GM19239 (cell line): ENCODE measurements around the gene MPZL1.
"Not testable (repeated sequence)": the region's sequence is repeated elsewhere in the genome, so short reads cannot be mapped to it uniquely, and the experiment has no call there.

Experiments
- DNase-seq: peaks from one replicate; pipeline ENCODE4 v3.0.0; 2011; ENCODE audit warnings: low spot score; ENCODE audit not compliant: insufficient read length
- FAIRE-seq: peaks from 2 replicates; lab custom pipeline; 2011; peaks lifted over from hg19 to GRCh38; lab: Jason Lieb, UNC

MPZL1 gene

DNA sequence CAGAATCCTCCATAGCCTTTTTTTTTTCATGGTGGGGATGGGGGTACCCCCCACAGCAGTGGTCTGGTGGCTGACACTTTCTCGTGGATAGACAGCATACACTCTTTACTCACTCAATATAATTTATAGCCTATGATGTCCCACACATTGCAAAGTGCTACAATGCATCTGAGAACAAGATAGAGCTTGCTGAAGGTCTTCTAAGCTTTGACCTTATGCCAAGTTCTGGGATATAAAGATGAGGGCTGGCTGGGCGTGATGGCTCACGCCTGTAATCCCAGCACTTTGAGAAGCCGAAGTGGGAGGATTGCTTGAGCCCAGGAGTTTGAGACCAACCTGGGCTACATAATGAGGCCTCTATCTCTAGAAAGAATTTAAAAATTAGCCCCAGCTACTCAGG is 78.0 kb downstream of the MPZL1 start:
- no peak for FAIRE-seq
- no peak for DNase-seq

GRCh38 chr1:167800251-167800650 is 78.5 kb downstream of the MPZL1 start:
- FAIRE-seq (no peak), DNase-seq (no peak)

GRCh38 chr1:167802235-167802634 is 80.5 kb downstream of the MPZL1 start:
- FAIRE-seq (no peak), DNase-seq (no peak)

DNA sequence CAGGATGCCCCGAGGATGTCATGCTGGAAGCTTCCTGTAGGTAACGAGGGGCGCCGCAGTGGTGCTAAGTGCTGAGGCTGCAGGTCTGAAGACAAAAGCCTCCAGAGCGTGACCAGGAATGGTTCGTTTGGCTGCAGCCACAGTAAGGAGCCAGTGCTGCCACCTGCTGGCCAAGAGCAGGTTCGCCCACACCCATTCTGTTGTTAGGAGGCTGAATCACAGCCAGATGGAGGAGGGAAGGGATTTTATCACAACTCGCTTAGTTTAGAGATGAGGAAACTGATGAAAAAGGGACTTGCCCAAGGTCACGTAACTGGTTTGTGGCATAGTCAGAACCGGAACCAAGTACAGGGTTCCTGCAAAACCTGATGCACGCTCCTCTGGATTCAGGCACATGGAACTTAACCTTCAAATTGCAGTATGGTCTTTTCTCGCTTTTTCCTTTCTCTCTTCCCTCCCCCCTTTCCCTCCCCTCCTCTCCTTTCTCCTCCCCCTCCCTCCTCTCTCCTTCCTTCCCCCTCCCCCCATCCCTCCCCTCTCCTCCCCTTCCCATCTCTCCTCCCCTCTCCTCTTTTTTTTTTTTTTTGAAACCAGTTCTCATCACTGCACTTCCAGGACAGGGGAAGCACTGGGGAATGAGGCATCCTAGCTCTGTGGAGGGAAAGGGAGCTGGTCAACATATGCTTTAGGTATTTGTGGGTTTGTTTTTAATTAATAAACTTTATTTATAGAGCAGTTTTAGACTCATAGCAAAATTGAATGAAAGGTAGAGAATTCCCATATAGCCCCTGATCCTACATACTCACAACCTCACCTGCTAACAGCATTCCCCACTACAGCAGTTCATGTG is 81.8 kb downstream of the MPZL1 start:
- FAIRE-seq, result peak; percentile 95
- peak; percentile 87 for DNase-seq

DNA sequence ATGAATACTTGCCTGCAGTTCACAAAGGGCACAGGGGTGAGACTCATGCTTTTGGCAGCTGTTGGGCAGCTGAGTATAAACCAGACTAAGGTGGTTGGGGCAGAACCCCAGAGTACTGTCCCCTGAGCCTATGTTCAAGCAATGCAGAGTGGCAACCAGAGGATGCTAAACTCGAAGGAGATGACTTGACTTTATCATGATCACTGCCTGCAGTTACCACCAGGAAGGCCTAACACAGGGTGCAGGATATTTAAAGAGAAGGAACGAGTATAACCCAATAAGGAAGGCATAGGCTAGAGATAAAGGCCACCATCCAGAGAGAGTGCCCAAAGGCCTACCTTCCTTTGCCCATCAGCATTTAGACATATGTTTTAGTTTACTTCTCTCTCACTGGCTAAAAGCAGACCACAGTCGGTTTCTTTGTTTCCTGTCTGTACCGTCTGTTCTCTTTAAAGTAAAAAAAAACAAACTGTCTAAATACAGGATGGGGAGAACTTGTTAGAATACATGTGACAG is 83.3 kb downstream of the MPZL1 start:
- DNase-seq (peak; percentile 17), FAIRE-seq (no peak)

DNA sequence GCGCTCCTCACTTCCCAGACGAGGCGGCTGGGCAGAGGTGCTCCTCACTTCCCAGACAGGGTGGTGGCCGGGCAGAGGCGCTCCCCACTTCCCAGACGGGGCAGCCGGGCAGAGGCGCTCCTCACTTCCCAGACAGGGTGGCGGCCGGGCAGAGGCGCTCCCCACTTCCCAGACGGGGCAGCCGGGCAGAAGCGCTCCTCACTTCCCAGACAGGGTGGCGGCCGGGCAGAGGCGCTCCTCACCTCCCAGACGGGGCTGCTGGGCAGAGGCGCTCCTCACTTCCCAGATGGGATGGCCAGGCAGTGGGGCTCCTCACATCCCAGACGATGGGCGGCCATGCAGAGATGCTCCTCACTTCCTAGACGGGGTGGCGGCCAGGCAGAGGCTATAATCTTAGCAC is 84.5 kb downstream of the MPZL1 start:
- not testable (repeated sequence) for FAIRE-seq, DNase-seq

DNA sequence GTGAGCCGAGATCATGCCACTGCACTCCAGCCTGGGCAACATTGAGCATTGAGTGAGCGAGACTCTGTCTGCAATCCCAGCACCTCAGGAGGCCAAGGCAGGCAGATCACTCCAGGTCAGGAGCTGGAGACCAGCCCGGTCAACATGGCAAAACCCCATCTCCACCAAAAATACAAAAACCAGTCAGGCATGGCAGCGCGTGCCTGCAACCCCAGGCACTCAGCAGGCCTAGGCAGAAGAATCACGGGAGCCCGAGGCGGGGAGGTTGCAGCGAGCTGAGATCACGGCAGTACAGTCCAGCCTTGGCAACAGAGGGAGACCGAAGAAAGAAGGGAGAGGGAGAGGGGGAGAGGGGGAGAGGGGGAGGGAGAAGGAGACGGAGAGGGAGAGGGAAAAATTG is 84.9 kb downstream of the MPZL1 start:
- not testable (repeated sequence) for DNase-seq, FAIRE-seq

GRCh38 chr1:167808104-167808503 is 86.3 kb downstream of the MPZL1 start:
- no peak for FAIRE-seq
- no peak for DNase-seq

GRCh38 chr1:167808690-167809089 is 86.9 kb downstream of the MPZL1 start:
- DNase-seq, result no peak
- FAIRE-seq, result no peak

GRCh38 chr1:167812972-167813371 is 91.2 kb downstream of the MPZL1 start:
- no peak for DNase-seq
- FAIRE-seq, result no peak

DNA sequence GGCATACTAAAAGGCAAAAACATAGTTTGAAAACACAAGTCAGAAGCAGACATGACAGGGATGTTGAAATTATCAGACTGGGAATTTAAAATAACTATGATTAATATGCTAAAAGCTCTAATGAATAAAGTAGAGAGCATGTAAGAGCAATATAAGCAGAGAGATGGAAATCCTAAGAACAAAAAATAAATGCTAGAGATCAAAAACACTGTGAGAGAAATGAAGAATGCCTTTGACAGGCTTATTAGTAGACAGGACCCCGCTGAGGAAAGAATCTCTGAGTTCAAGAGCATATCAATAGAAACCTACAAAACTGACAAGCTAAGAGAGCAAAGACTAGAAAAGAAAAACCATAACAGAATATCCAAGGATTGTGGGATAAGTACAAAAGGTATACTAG is 93.9 kb downstream of the MPZL1 start:
- FAIRE-seq (no peak), DNase-seq (no peak)

DNA sequence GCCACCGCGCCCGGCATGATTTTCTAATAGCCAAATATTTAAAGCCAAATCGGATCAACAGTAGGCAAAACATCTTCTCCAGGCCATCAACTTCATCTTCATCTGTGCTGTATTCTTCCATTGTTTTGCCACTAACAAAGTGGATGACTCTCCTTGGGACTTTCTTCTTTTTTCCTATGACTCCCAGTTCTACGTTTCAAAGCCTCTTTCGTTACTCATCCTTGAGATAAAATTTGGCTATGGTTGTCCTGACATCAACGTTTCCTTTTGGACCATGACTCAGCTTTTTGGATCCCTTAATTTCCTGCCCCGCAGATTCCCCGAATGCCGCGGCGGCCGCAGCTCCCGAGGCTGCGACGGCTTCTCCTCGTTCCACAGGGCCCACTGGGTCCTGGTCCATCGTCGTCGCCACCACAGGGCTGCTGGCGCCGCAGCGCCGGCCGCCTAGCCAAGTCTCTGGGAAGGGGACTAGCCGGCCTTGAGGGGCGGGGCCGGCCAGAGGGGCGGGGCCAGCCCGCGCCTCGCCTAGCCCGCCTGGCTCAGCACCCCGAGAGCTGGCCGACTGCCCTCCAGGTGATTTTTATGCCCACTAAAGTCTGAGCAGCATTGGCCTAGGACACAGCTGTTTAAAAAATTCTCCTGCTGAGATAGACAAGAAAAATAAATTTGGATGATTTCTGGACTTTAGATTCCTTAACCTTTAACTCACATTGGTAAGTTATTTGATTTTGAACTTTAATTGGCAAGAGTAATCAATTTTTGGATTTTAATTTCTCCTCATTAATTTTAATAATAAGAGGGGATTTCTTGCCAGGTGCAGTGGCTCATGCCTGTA is 98.3 kb downstream of the MPZL1 start:
- FAIRE-seq (no peak), DNase-seq (peak; percentile 53)

DNA sequence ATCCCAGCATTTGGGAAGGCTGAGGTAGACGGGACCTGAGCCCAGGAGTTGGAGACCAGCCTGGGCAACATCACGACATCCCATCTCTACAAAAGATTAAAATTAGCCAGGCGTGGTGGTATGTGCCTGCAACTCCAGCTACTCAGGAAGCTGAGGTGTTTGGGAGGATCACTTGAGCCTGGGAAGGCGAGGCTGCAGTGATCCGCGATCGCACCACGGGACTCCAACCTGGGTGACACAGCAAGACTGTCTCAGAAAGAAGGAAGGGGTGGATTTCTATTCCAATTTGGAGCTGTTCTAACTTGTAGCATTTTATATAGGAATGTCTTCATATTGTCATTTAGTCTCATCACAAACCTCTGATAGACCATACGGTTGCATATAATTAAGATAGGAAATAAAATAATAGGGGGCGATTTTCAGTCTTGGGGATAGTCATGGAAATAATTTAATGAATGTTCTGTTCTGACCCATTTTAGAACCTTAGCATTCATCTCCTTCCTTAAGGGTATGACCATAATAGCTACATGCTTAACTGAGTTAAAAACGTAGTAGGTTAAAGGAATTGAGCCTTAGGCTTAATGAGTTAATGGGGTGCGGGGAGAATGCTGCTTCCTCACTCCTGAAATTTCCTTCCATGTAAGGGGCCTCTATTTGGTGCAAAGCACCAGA is 99.0 kb downstream of the MPZL1 start:
- FAIRE-seq, result no peak
- DNase-seq, result no peak

DNA sequence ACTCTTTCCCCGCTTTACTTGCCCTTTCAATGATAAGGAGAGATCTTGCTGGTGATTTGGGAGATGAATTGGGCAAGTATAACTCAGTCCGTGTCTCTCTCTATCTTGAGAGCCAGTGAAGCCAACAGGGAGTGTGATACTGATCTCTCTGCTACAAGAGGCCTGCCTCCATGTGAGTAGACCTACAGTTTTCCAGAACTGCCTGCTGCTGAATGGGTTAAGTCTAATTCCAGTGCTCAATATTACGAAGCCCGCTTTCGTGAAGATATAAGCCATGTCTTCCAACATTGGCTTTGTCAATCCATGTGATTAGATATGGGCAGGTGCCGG is 99.5 kb downstream of the MPZL1 start:
- no peak for DNase-seq
- no peak for FAIRE-seq

- no peak for DNase-seq
- FAIRE-seq, result no peak
Observed at GRCh38 chr1:167821969-167822685, 100.3 kb downstream of the MPZL1 start.

GRCh38 chr1:167824163-167824794 is 102.5 kb downstream of the MPZL1 start:
- DNase-seq (no peak), FAIRE-seq (no peak)

DNA sequence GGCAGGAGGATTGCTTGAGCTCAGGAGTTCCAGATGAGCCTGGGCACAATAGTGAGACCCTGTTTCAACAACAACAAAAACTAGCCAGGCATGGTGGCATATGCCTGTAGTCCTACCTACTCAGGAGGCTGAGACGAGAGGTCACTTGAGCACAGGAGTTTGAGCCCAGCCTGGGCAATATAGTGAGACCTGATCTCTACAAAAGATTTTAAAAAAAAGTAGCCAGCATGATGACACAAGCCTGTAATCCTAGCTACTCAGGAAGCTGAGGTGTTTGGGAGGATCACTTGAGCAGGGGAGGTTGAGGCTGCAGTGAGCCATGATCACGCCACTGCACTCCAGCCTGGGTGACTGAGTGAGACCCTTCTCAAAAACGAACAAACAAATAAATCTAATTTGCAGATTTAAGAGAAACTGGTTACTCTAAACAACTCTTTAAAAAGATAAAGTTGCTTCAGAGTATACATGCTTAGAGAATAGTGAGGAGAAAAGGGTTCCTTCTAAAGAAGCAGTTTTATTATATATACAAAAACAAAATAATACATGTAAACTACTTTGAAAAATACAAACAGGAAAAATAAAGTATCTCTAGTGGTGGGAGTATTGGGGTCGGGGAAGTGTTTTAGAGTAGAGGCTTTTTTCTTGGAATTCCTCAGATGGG is 103.8 kb downstream of the MPZL1 start:
- no peak for DNase-seq
- FAIRE-seq, result no peak

- FAIRE-seq, result no peak
- no peak for DNase-seq
Observed at GRCh38 chr1:167826127-167826526, 104.3 kb downstream of the MPZL1 start.

- FAIRE-seq, result no peak
Observed at GRCh38 chr1:167829868-167830267, 108.1 kb downstream of the MPZL1 start.

More at GRCh38 chr1:167829868-167830267, 108.1 kb downstream of the MPZL1 start:
- DNase-seq, result no peak
